ENCODE results near the gene CLTCL1. TPM values are rescaled to one million over a fixed set of nuclear protein-coding genes. Genes with fewer than 3 reads are reported as not detected.

The CLTCL1 gene
- total and polyA plus RNA-seq, 9 donors = 2.8 to 10.7 (median 5.2) TPM

- TF ChIP-seq CTCF (IDR thresholded peaks at IDR 0.05) (no peak), EP300 (IDR thresholded peaks at IDR 0.05) (no peak), POLR2A (IDR thresholded peaks at IDR 0.05) (no peak)
- no peak for DNase-seq
- 94 to 98% (median 96%) methylated on average over 8 of the region's 8 CpGs for WGBS, 3 donors
- Histone ChIP-seq H3K27me3 (no peaks in the 10 kb centered on the region), H3K4me3 (no peak overlapping the region), H3K27ac (no peak overlapping the region), H3K36me3 (no peaks in the 10 kb centered on the region), H3K9me3 (no peaks in the 10 kb centered on the region), H3K4me1 (ENCODE audit: insufficient read depth) (peaks cover 5% of the 10 kb centered on the region)
- intact Hi-C loops (cut with DNase I) = no loop called here
Measured at GRCh38 chr22:19275104-19275503, 16.4 kb downstream of the CLTCL1 start.

GRCh38 chr22:19271856-19272535 is 19.5 kb downstream of the CLTCL1 start:
- WGBS, 3 donors = 76 to 81% (median 77%) methylated on average over 10 of the region's 10 CpGs
- intact Hi-C loops (cut with DNase I) = no loop called here
- no peaks in the 10 kb centered on the region for H3K9me3 ChIP-seq
- no peaks in the 10 kb centered on the region for H3K27me3 ChIP-seq
- H3K4me1 ChIP-seq (ENCODE audit: insufficient read depth) = peaks cover 5% of the 10 kb centered on the region
- H3K4me3 ChIP-seq = no peak overlapping the region
- no peak for DNase-seq
- H3K36me3 ChIP-seq = no peaks in the 10 kb centered on the region
- no peak overlapping the region for H3K27ac ChIP-seq
- no peak for TF ChIP-seq POLR2A (IDR thresholded peaks at IDR 0.05)
- no peak for TF ChIP-seq EP300 (IDR thresholded peaks at IDR 0.05)
- no peak for TF ChIP-seq CTCF (IDR thresholded peaks at IDR 0.05)

GRCh38 chr22:19271273-19271855 is 20.2 kb downstream of the CLTCL1 start:
- Histone ChIP-seq H3K27ac (no peak overlapping the region), H3K36me3 (no peaks in the 10 kb centered on the region), H3K4me1 (ENCODE audit: insufficient read depth) (peaks cover 5% of the 10 kb centered on the region), H3K9me3 (no peaks in the 10 kb centered on the region), H3K27me3 (no peaks in the 10 kb centered on the region), H3K4me3 (no peak overlapping the region)
- intact Hi-C loops (cut with DNase I) = no loop called here
- 77 to 83% (median 77%) methylated on average over 4 of the region's 4 CpGs for WGBS, 3 donors
- no peak for DNase-seq
- TF ChIP-seq POLR2A (IDR thresholded peaks at IDR 0.05) = no peak
- TF ChIP-seq EP300 (IDR thresholded peaks at IDR 0.05) = no peak
- no peak for TF ChIP-seq CTCF (IDR thresholded peaks at IDR 0.05)

GRCh38 chr22:19270873-19271272 is 20.6 kb downstream of the CLTCL1 start:
- 90 to 96% (median 95%) methylated on average over 1 of the region's 1 CpG for WGBS, 3 donors
- peaks cover 2% of the 10 kb centered on the region for H3K4me1 ChIP-seq (ENCODE audit: insufficient read depth)
- no peaks in the 10 kb centered on the region for H3K27me3 ChIP-seq
- intact Hi-C loops (cut with DNase I) = no loop called here
- TF ChIP-seq EP300 (IDR thresholded peaks at IDR 0.05) (no peak), POLR2A (IDR thresholded peaks at IDR 0.05) (no peak), CTCF (IDR thresholded peaks at IDR 0.05) (no peak)
- no peaks in the 10 kb centered on the region for H3K9me3 ChIP-seq
- no peak for DNase-seq
- no peaks in the 10 kb centered on the region for H3K36me3 ChIP-seq
- no peak overlapping the region for H3K27ac ChIP-seq
- no peak overlapping the region for H3K4me3 ChIP-seq

Measured in ovary (tissue), 9 donors.